Fibroblast of the aortic adventitia (primary cell): Measurements from ENCODE around the gene ROR1. TPM values are rescaled to one million over a fixed set of nuclear protein-coding genes. Genes with fewer than 3 reads are reported as not detected.

Source experiments
- DNase-seq: peaks from one replicate; pipeline ENCODE4 v3.0.0-alpha.2; 2010; ENCODE audit warnings: low read depth
- H3K4me3 ChIP-seq: 2 replicates; pipeline ENCODE4 v1.5.1; 2011; ENCODE audit warnings: low read depth, mild to moderate bottlenecking, control low read depth, low read length, moderate library complexity
- total RNA-seq: library from RNA; depleted of rRNA; stranded (reverse); fragments of >200 nt; gene quantifications from 2 replicates; pipeline ENCODE4 v1.2.3, GENCODE V29; 2012; ENCODE audit warnings: low replicate concordance
- TF ChIP-seq, protein P1 (sequence below): IDR thresholded peaks from 2 replicates; pipeline ENCODE4 v1.5.1; 2011; ENCODE audit warnings: mild to moderate bottlenecking, low read length, control low read depth, inconsistent platforms; ENCODE audit not compliant: insufficient read depth

The ROR1 gene
- total RNA-seq, 1 donor, result 18.8 TPM

DNA sequence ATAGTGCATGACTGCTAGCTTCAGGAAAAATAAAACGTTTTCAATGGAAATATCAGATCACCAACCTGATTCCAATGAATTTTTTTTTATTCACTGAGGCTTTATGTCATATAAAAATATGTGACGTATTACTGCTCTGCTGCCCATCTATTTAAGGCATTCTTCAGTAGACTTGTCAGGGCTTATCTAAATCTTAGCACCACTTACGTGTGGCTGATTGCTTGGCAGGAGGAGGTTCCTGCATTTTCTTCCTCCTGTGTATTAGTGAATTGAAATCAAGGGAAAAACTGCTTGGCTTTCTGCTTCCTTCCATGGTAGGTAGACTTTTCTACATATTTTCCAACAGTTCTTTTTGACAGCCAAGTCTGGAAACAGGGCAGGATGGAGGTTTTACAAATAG lies 80.3 kb downstream of the ROR1 start:
- DNase-seq, result no peak
- TF ChIP-seq, protein P1, sequence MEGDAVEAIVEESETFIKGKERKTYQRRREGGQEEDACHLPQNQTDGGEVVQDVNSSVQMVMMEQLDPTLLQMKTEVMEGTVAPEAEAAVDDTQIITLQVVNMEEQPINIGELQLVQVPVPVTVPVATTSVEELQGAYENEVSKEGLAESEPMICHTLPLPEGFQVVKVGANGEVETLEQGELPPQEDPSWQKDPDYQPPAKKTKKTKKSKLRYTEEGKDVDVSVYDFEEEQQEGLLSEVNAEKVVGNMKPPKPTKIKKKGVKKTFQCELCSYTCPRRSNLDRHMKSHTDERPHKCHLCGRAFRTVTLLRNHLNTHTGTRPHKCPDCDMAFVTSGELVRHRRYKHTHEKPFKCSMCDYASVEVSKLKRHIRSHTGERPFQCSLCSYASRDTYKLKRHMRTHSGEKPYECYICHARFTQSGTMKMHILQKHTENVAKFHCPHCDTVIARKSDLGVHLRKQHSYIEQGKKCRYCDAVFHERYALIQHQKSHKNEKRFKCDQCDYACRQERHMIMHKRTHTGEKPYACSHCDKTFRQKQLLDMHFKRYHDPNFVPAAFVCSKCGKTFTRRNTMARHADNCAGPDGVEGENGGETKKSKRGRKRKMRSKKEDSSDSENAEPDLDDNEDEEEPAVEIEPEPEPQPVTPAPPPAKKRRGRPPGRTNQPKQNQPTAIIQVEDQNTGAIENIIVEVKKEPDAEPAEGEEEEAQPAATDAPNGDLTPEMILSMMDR, result no peak

GRCh38 chr1:63855942-63856341 lies 82.1 kb downstream of the ROR1 start:
- TF ChIP-seq, protein P1, result no peak
- no peak overlapping the region for H3K4me3 ChIP-seq
- DNase-seq, result no peak

More for the DNA sequence above, 80.3 kb downstream of the ROR1 start:
- H3K4me3 ChIP-seq, result no peak overlapping the region

GRCh38 chr1:63856924-63857323 lies 83.1 kb downstream of the ROR1 start:
- no peak for DNase-seq
- no peak overlapping the region for H3K4me3 ChIP-seq
- TF ChIP-seq, protein P1, result no peak

DNA sequence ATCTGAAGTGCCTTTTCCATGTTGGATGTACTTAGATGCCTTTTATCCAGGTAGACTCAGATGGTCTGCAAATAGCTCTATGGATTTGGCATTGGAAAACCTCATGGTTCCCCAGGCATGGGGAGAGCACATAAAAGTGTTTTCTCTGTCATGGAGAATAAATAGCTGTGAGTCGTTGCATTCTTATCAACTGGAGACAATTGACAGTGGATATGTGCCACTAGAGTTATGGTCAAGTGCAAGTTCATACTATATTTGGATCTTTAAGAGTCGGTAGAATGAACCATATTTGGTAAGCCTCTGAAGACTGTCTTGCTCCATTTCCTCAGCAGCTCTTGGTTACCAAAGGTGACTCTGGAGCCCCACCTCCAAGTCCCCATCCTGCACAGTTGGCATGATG lies 83.7 kb downstream of the ROR1 start:
- H3K4me3 ChIP-seq, result no peak overlapping the region
- no peak for DNase-seq
- TF ChIP-seq, protein P1, result no peak

GRCh38 chr1:63858153-63858552 lies 84.3 kb downstream of the ROR1 start:
- TF ChIP-seq, protein P1, result no peak
- DNase-seq, result no peak
- H3K4me3 ChIP-seq, result no peak overlapping the region

DNA sequence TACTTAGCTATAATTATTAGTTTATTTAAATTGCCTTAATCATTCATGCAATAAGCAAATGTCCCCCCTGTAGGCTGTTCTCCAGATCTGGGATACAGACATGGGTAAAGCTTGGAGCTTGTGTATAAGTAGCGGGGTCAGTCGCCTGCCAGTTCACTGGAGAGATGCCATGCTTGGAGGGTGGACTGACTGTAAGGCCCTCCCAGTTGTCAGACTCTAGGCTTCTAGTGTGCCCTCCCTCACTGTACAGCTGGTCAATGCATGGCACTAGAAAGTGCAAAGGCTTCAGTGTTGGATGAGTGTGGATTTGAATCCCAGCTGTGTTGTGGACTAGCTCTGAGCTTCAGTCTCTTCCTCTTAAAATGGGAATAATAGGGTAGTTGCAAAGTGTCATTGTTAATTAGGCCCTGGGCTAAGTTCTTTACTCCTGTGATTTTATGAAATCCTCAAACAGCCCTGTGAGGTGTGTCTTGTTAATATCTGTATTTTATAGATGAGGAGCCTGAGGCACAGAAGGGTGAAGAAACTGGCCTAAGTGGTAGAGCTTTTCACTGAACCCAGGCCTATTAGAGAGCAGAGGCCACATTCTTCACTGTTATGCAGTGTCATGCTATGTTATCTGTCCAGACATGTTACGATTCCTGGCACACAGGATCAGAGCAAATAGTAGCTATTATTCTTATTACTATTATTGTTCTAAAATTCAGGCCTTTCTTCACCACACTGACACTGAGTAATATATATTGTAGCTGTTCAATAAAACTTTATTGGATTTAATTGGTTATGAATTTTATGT lies 85.9 kb downstream of the ROR1 start:
- no peak overlapping the region for H3K4me3 ChIP-seq
- DNase-seq, result no peak
- TF ChIP-seq, protein P1, result no peak
